Measurements from ENCODE around the gene ASAP3.

ASAP3 gene

GRCh38 chr1:23483321-23484252, at the start of gene ASAP3:
Gene ASAP3, minus strand, starts transcription at chr1:23484179. Its CDS starts 46 bp downstream, at chr1:23484133.
- peak; percentile 20 for DNase-seq (ENCODE audit: low spot score)

- no peak for DNase-seq (ENCODE audit: low spot score)
Measured at GRCh38 chr1:23533246-23534023, 49.5 kb upstream of the ASAP3 start.

- no peak for DNase-seq (ENCODE audit: low spot score)
Measured at GRCh38 chr1:23531562-23532094, 47.6 kb upstream of the ASAP3 start.

GRCh38 chr1:23530747-23531561, 47.0 kb upstream of the ASAP3 start, which contains the start of gene E2F2:
Gene E2F2, minus strand, starts transcription at chr1:23531233. Its CDS starts 440 bp downstream, at chr1:23530793.
- peak; percentile 78 for DNase-seq (ENCODE audit: low spot score)

GRCh38 chr1:23530087-23530746, 46.2 kb upstream of the ASAP3 start:
- no peak for DNase-seq (ENCODE audit: low spot score)

- no peak for DNase-seq (ENCODE audit: low spot score)
Measured at GRCh38 chr1:23529146-23530086, 45.4 kb upstream of the ASAP3 start.

- no peak for DNase-seq (ENCODE audit: low spot score)
Measured at GRCh38 chr1:23528250-23528978, 44.4 kb upstream of the ASAP3 start.

GRCh38 chr1:23527900-23528249, 43.9 kb upstream of the ASAP3 start:
- no peak for DNase-seq (ENCODE audit: low spot score)

- no peak for DNase-seq (ENCODE audit: low spot score)
Measured at GRCh38 chr1:23527366-23527765, 43.4 kb upstream of the ASAP3 start.

- DNase-seq (ENCODE audit: low spot score): no peak
Measured at GRCh38 chr1:23526329-23527041, 42.5 kb upstream of the ASAP3 start.

GRCh38 chr1:23525558-23526250, 41.7 kb upstream of the ASAP3 start:
- DNase-seq (ENCODE audit: low spot score): no peak

- DNase-seq (ENCODE audit: low spot score): no peak
Measured at GRCh38 chr1:23524716-23525401, 40.9 kb upstream of the ASAP3 start.

- no peak for DNase-seq (ENCODE audit: low spot score)
Measured at GRCh38 chr1:23524163-23524562, 40.2 kb upstream of the ASAP3 start.

- DNase-seq (ENCODE audit: low spot score): no peak
Measured at GRCh38 chr1:23522244-23522982, 38.4 kb upstream of the ASAP3 start.

GRCh38 chr1:23521588-23521987, 37.6 kb upstream of the ASAP3 start:
- no peak for DNase-seq (ENCODE audit: low spot score)

- DNase-seq (ENCODE audit: low spot score): no peak
Measured at GRCh38 chr1:23517581-23517980, 33.6 kb upstream of the ASAP3 start.

- no peak for DNase-seq (ENCODE audit: low spot score)
Measured at GRCh38 chr1:23515905-23516304, 31.9 kb upstream of the ASAP3 start.
